ENCODE data around the gene CNTNAP2. TPM values are rescaled to one million over a fixed set of nuclear protein-coding genes. Genes with fewer than 3 reads are reported as not detected.

CNTNAP2 gene
- total and polyA plus RNA-seq, 4 donors = 41.3 to 127 (median 67.8) TPM

DNA sequence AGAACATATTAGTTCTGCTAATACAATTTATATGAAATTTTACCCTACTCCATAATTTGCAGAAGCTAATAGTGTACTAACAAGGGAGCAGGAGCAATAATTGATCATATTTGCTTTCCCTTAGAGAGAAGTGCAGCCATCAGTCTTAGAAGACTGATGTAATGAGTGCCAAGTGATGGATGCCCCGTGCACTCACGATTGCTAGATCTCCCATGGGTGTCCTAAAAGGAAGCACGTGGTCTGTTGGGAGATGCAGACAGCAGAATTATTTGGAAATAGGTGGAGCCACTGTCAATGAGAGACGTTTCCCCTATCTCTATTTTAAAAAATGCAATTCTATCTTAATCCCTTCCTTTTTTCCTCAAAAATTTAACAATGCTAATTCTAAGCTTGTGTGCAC is 1701.7 kb downstream of the CNTNAP2 start:
- WGBS (ENCODE audit: insufficient coverage) = 53% methylated on average over 3 of the region's 4 CpGs
- no peak overlapping the region for H3K27ac ChIP-seq (ENCODE audit: low read depth, low read length)
- H3K36me3 ChIP-seq (ENCODE audit: control insufficient read depth, insufficient read depth, low read length) = no peaks in the 10 kb centered on the region
- H3K4me1 ChIP-seq (ENCODE audit: control insufficient read depth, insufficient read depth, low read length) = no peaks in the 10 kb centered on the region
- peak in 1 of 6 donors; percentile 22 for DNase-seq (ENCODE audit: low read depth in 4 of 6, low spot score in 6 of 6)
- no peaks in the 10 kb centered on the region for H3K27me3 ChIP-seq (ENCODE audit: control insufficient read depth, insufficient read depth, low read length)
- H3K9me3 ChIP-seq (ENCODE audit: control insufficient read depth, insufficient read depth, low read length) = no peaks in the 10 kb centered on the region
- no peak overlapping the region for H3K4me3 ChIP-seq (ENCODE audit: low read depth, low read length)

DNA sequence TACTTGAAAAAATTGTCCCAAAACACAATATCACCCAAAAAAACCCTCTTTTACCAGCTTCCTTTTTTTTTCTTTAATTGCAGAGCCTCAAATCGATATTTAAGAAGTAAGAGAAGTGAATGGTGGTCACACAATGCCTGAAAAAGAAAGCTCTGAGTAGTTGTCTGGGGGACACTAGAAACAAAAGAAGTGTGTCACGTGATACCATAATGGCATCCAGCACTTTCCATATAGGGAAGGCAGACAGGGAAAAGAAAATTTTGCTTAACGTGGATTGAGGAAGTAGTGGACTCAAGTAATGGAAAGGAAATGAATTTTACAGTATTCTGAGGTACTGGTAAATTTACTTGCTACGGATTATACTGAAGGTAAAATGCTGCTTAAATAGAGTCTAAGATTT is 1708.1 kb downstream of the CNTNAP2 start:
- Histone ChIP-seq H3K27me3 (ENCODE audit: control insufficient read depth, insufficient read depth, low read length) (no peaks in the 10 kb centered on the region), H3K4me1 (ENCODE audit: control insufficient read depth, insufficient read depth, low read length) (no peaks in the 10 kb centered on the region), H3K4me3 (ENCODE audit: low read depth, low read length) (no peak overlapping the region), H3K27ac (ENCODE audit: low read depth, low read length) (no peak overlapping the region), H3K9me3 (ENCODE audit: control insufficient read depth, insufficient read depth, low read length) (no peaks in the 10 kb centered on the region), H3K36me3 (ENCODE audit: control insufficient read depth, insufficient read depth, low read length) (no peaks in the 10 kb centered on the region)
- no peak for DNase-seq (ENCODE audit: low read depth in 4 of 6, low spot score in 6 of 6)
- no CpG with 5 or more reads among the region's 4 CpGs for WGBS (ENCODE audit: insufficient coverage)

GRCh38 chr7:147829016-147829415 is 1712.4 kb downstream of the CNTNAP2 start:
- no peaks in the 10 kb centered on the region for H3K27me3 ChIP-seq (ENCODE audit: control insufficient read depth, insufficient read depth, low read length)
- WGBS (ENCODE audit: insufficient coverage) = no CpG with 5 or more reads among the region's 2 CpGs

GRCh38 chr7:147833557-147833956 is 1717.0 kb downstream of the CNTNAP2 start:
- H3K4me3 ChIP-seq (ENCODE audit: low read depth, low read length) = no peak overlapping the region
- no peaks in the 10 kb centered on the region for H3K36me3 ChIP-seq (ENCODE audit: control insufficient read depth, insufficient read depth, low read length)
- no peaks in the 10 kb centered on the region for H3K27me3 ChIP-seq (ENCODE audit: control insufficient read depth, insufficient read depth, low read length)
- peak in 2 of 6 donors; percentile 12 to 27 for DNase-seq (ENCODE audit: low read depth in 4 of 6, low spot score in 6 of 6)
- H3K27ac ChIP-seq (ENCODE audit: low read depth, low read length) = no peak overlapping the region
- H3K9me3 ChIP-seq (ENCODE audit: control insufficient read depth, insufficient read depth, low read length) = peaks cover 6% of the 10 kb centered on the region
- 73% methylated on average over 5 of the region's 6 CpGs for WGBS (ENCODE audit: insufficient coverage)
- H3K4me1 ChIP-seq (ENCODE audit: control insufficient read depth, insufficient read depth, low read length) = no peaks in the 10 kb centered on the region

More at GRCh38 chr7:147829016-147829415, 1712.4 kb downstream of the CNTNAP2 start:
- Histone ChIP-seq H3K27ac (ENCODE audit: low read depth, low read length) (no peak overlapping the region), H3K36me3 (ENCODE audit: control insufficient read depth, insufficient read depth, low read length) (no peaks in the 10 kb centered on the region), H3K4me1 (ENCODE audit: control insufficient read depth, insufficient read depth, low read length) (no peaks in the 10 kb centered on the region), H3K9me3 (ENCODE audit: control insufficient read depth, insufficient read depth, low read length) (no peaks in the 10 kb centered on the region), H3K4me3 (ENCODE audit: low read depth, low read length) (no peak overlapping the region)
- peak in 1 of 6 donors; percentile 79 for DNase-seq (ENCODE audit: low read depth in 4 of 6, low spot score in 6 of 6)

- no peak overlapping the region for H3K4me3 ChIP-seq (ENCODE audit: low read depth, low read length)
- no peak overlapping the region for H3K27ac ChIP-seq (ENCODE audit: low read depth, low read length)
- H3K9me3 ChIP-seq (ENCODE audit: control insufficient read depth, insufficient read depth, low read length) = peaks cover 6% of the 10 kb centered on the region
- H3K4me1 ChIP-seq (ENCODE audit: control insufficient read depth, insufficient read depth, low read length) = no peaks in the 10 kb centered on the region
- no peaks in the 10 kb centered on the region for H3K36me3 ChIP-seq (ENCODE audit: control insufficient read depth, insufficient read depth, low read length)
- whole genome bisulfite sequencing (ENCODE audit: insufficient coverage) = no CpG with 5 or more reads among the region's 1 CpG
- peak in 2 of 6 donors; percentile 11 to 25 for DNase-seq (ENCODE audit: low read depth in 4 of 6, low spot score in 6 of 6)
- H3K27me3 ChIP-seq (ENCODE audit: control insufficient read depth, insufficient read depth, low read length) = no peaks in the 10 kb centered on the region
Measured at GRCh38 chr7:147833970-147834369, 1717.4 kb downstream of the CNTNAP2 start.

DNA sequence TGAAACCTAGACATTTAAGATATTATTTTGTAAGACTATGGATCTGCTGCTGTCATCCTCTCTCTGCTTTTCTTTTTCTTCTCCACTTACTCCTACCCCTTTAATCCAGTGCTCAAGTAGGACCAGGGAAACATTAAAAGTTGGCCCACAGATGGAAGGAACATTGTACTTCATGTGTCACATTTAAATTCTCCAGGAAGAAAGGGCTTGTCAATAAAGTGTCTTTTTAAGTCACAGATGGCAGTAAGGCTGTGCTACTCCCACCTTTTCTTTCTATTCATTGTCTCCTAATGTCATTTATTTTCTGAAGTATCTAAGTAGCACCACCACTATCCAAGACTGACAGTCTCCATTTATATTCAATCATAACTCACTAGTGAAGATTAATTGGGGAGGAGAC is 1736.2 kb downstream of the CNTNAP2 start:
- no peak overlapping the region for H3K27ac ChIP-seq (ENCODE audit: low read depth, low read length)
- H3K4me3 ChIP-seq (ENCODE audit: low read depth, low read length) = no peak overlapping the region
- no peaks in the 10 kb centered on the region for H3K36me3 ChIP-seq (ENCODE audit: control insufficient read depth, insufficient read depth, low read length)
- no peaks in the 10 kb centered on the region for H3K27me3 ChIP-seq (ENCODE audit: control insufficient read depth, insufficient read depth, low read length)
- H3K9me3 ChIP-seq (ENCODE audit: control insufficient read depth, insufficient read depth, low read length) = no peaks in the 10 kb centered on the region
- no peak for DNase-seq (ENCODE audit: low read depth in 4 of 6, low spot score in 6 of 6)
- no peaks in the 10 kb centered on the region for H3K4me1 ChIP-seq (ENCODE audit: control insufficient read depth, insufficient read depth, low read length)

DNA sequence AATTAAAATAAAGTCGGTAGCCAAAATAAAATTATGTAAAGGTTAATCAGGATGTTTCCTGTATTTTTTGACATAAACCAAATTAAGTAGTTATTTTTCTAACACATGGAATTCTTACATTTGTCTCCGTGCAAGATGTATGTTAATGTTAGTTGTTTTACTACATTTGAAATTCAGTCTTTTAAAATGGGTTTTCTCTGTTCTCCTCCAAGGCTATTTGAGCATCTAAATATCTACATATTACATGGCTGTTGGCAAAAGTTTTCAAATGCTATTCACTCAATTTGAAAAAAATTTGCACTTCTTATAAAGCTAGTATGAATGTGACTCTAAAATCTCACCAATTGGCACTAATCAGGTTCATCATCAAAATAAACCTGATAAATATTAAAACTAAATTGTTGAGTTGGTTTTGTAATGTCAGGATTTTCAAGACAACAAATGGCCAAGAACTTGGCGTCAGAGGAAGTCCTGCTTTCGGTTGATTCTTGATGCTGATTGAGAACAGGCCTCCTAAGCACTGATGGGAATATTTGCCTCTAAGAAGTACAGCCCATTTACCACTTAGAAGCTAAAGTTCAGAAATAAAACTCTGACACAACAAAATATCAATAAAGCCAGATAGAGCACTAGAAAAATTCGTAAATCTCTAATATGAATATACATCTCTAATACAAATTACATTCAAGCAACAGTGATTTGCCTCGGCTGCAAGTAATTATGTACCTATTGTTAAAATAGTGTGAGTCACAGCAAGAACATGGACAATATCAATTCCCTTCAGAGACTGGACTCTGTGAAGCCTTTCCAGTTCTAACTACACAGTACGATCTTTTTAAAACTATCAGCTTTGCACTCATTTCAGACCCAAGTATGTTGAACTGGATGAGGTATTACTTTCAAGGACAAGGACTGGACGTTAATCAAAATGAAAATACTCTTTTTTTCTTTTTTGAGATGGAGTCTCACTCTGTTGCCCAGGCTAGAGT is 1740.8 kb downstream of the CNTNAP2 start:
- no peak overlapping the region for H3K27ac ChIP-seq (ENCODE audit: low read depth, low read length)
- H3K9me3 ChIP-seq (ENCODE audit: control insufficient read depth, insufficient read depth, low read length) = no peaks in the 10 kb centered on the region
- no peaks in the 10 kb centered on the region for H3K4me1 ChIP-seq (ENCODE audit: control insufficient read depth, insufficient read depth, low read length)
- WGBS (ENCODE audit: insufficient coverage) = 100% methylated on average over 1 of the region's 8 CpGs
- H3K36me3 ChIP-seq (ENCODE audit: control insufficient read depth, insufficient read depth, low read length) = no peaks in the 10 kb centered on the region
- H3K27me3 ChIP-seq (ENCODE audit: control insufficient read depth, insufficient read depth, low read length) = no peaks in the 10 kb centered on the region
- H3K4me3 ChIP-seq (ENCODE audit: low read depth, low read length) = no peak overlapping the region
- DNase-seq (ENCODE audit: low read depth in 4 of 6, low spot score in 6 of 6) = no peak

- 92% methylated on average over 3 of the region's 3 CpGs for WGBS (ENCODE audit: insufficient coverage)
- Histone ChIP-seq H3K36me3 (ENCODE audit: control insufficient read depth, insufficient read depth, low read length) (no peaks in the 10 kb centered on the region), H3K27ac (ENCODE audit: low read depth, low read length) (no peak overlapping the region)
Measured at GRCh38 chr7:147858421-147858820, 1741.8 kb downstream of the CNTNAP2 start.

DNA sequence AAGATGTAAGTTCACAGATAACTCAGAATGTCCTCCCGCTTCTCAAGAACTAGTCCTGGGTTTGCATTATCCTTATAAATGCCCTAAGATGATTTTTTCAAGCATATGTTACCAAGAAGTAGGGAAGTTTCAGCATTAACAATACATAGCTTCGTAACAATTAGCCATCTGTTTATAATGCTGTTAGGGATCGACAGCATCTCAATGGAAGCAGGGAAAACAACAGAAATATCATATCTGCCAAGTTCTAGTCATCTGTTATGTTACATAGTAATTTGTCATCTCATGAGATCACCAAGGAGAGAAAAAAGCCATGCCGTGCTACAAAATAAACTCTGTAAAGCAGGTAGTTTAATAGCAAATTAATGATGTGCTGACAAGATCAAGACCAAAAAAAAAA is 1742.4 kb downstream of the CNTNAP2 start:
- H3K27ac ChIP-seq (ENCODE audit: low read depth, low read length) = no peak overlapping the region
- no peak overlapping the region for H3K4me3 ChIP-seq (ENCODE audit: low read depth, low read length)
- no peaks in the 10 kb centered on the region for H3K36me3 ChIP-seq (ENCODE audit: control insufficient read depth, insufficient read depth, low read length)
- no peaks in the 10 kb centered on the region for H3K9me3 ChIP-seq (ENCODE audit: control insufficient read depth, insufficient read depth, low read length)
- peak in 1 of 6 donors; percentile 65 for DNase-seq (ENCODE audit: low read depth in 4 of 6, low spot score in 6 of 6)
- no peaks in the 10 kb centered on the region for H3K4me1 ChIP-seq (ENCODE audit: control insufficient read depth, insufficient read depth, low read length)
- H3K27me3 ChIP-seq (ENCODE audit: control insufficient read depth, insufficient read depth, low read length) = no peaks in the 10 kb centered on the region
- no CpG with 5 or more reads among the region's 4 CpGs for WGBS (ENCODE audit: insufficient coverage)

More at GRCh38 chr7:147858421-147858820, 1741.8 kb downstream of the CNTNAP2 start:
- DNase-seq (ENCODE audit: low read depth in 4 of 6, low spot score in 6 of 6) = no peak
- H3K27me3 ChIP-seq (ENCODE audit: control insufficient read depth, insufficient read depth, low read length) = no peaks in the 10 kb centered on the region
- H3K4me3 ChIP-seq (ENCODE audit: low read depth, low read length) = no peak overlapping the region
- no peaks in the 10 kb centered on the region for H3K4me1 ChIP-seq (ENCODE audit: control insufficient read depth, insufficient read depth, low read length)
- no peaks in the 10 kb centered on the region for H3K9me3 ChIP-seq (ENCODE audit: control insufficient read depth, insufficient read depth, low read length)

DNA sequence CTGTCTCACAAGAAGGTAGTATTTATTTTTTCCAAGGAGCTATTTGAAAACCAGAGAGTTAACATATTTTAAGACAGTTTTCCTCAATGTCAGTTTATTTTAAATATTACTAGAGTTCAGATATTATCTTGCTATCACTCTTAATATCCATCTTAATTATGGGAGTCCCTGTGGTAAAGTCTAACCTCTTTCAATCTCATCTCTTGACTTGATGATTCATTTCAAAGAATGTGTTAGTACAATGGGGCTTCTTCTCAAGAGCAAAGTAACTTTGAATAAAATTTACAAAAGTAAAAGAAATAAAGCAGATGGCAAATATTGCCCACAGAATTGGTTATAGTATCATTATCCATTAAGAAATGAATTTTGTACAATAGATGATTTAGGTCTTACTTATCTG is 1742.9 kb downstream of the CNTNAP2 start:
- Histone ChIP-seq H3K27ac (ENCODE audit: low read depth, low read length) (no peak overlapping the region), H3K27me3 (ENCODE audit: control insufficient read depth, insufficient read depth, low read length) (no peaks in the 10 kb centered on the region), H3K36me3 (ENCODE audit: control insufficient read depth, insufficient read depth, low read length) (no peaks in the 10 kb centered on the region), H3K9me3 (ENCODE audit: control insufficient read depth, insufficient read depth, low read length) (no peaks in the 10 kb centered on the region), H3K4me1 (ENCODE audit: control insufficient read depth, insufficient read depth, low read length) (no peaks in the 10 kb centered on the region), H3K4me3 (ENCODE audit: low read depth, low read length) (no peak overlapping the region)
- DNase-seq (ENCODE audit: low read depth in 4 of 6, low spot score in 6 of 6) = no peak
